GDM1 (cell line): ENCODE results near the gene NKD1.

ENCODE experiments used
- DNase-seq: peaks from one replicate; lab custom pipeline; 2025; lab: John Stamatoyannopoulos, UW

Gene NKD1

DNA sequence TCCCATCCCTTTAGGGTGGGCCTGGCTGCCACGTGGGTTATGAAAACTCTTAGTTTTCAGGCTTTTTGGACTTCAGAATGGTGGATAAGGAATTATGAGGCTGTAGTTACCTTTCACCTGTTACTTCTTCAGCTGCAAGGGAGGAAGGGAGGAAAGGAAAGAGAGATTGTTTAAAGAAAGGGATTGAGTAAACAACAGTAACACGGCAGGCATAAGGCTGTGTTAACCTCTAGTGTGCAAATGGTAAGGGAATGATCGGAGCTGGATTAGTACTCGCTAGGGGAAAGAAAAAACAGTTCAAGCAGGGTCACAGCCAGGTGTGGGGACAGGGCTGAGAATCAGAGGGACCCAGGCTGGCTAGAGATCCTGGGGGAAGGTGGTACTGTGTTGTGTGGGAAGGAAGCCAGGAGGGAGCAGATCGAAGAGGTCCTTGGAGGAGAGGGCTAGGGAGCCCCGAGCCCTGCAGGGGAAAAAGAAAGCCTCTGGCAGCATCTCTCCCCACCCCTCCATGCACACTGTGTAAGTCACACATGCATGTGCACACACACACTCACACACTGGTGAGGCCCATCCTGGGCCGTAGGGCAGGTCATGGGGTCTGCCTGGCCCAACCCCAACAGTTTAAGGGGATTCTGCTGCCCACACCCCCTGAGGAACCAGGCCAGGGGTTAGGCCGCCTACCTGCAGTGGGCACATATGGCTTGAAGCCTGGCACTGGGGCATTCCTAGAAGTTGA, 83.2 kb downstream of the NKD1 start:
- no peak for DNase-seq

DNA sequence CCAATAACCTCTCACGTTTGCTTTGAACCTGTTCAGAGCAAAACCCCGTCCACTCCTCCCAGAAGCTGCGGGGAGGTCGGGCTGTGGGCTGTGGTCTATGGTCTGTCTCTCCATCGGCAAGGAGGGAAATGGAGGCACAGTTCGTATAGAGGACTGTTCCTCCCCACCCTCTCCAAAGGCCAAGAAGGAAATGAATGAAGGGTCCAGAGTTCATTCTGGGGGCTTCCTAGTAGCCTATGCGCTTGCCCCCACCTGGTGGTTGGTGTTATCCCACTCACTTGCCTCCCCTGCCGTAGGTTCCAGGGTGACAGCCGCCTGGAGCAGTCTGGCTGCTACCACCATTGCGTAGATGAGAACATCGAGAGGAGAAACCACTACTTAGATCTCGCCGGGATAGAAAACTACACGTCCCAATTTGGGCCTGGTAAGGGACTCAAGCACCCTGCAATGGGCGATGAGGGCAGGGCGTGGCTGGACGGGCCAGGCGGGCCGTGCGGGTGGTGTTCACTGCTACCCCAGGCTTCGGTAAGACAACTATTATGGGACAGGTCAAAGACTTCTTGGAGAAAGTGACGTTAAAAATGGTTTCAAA, 83.9 kb downstream of the NKD1 start:
- DNase-seq: no peak

DNA sequence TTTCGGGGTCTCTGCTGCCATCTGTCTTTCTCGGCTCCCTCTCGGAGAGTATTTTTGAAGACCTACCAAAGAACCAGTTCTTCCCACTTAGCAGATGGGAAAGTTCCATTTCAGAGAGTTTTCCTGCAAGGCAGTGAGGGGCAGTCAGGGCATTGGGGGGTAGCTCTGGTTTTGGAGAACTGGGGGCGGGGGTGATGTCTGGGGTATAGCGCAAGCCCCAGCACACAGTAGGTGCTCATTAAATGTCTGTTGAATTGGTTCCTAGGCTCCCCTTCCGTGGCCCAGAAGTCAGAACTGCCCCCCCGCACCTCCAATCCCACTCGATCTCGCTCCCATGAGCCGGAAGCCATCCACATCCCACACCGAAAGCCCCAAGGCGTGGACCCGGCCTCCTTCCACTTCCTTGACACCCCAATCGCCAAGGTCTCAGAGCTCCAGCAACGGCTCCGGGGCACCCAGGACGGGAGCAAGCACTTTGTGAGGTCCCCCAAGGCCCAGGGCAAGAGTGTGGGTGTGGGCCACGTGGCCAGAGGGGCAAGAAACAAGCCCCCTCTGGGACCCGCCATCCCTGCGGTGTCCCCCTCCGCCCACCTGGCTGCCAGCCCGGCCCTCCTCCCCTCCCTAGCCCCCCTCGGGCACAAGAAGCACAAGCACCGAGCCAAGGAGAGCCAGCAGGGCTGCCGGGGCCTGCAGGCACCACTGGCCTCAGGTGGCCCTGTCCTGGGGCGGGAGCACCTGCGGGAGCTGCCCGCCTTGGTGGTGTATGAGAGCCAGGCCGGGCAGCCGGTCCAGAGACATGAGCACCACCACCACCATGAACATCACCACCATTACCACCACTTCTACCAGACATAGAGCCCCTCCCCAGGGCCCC, 85.0 kb downstream of the NKD1 start:
- DNase-seq: no peak

DNA sequence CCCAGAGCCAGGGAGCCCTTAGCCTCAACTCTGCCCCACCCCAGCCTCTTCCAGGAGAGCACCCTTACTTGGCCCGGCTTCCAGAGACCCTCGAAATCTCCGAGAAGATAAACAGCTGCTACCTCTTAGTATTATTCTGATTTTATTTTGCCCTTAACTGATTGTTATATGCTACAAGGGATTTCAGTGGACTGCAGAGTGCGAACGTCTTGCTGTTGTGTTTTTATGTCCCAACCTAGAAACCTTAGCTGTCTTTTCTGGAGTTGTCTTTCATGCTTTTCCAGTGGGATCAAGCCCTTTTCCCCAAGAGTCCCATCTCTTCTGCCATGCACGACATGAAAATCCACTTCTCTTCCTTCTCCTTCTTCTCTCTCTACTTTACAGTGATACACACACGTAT, 85.9 kb downstream of the NKD1 start:
- DNase-seq: no peak

DNA sequence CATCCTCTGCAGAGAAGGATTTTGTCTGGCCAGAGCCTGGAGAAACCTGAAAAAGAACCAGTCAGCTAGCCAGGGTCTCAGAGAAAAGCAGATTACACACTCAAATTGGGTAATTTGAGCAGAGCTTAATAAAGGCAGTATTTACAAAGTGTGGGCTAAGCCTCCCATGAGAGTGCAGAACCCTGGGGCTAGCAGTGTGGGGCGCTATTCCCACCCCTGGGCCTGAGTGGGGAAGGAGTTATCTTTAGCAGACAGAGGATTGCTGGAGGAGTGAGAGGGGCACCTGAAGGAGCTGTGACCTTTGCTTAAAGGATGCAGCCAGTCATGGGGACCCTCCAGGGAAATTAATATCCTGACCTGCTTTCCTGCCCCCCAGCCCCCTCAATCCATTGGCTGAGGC, 86.8 kb downstream of the NKD1 start:
- DNase-seq: no peak

DNA sequence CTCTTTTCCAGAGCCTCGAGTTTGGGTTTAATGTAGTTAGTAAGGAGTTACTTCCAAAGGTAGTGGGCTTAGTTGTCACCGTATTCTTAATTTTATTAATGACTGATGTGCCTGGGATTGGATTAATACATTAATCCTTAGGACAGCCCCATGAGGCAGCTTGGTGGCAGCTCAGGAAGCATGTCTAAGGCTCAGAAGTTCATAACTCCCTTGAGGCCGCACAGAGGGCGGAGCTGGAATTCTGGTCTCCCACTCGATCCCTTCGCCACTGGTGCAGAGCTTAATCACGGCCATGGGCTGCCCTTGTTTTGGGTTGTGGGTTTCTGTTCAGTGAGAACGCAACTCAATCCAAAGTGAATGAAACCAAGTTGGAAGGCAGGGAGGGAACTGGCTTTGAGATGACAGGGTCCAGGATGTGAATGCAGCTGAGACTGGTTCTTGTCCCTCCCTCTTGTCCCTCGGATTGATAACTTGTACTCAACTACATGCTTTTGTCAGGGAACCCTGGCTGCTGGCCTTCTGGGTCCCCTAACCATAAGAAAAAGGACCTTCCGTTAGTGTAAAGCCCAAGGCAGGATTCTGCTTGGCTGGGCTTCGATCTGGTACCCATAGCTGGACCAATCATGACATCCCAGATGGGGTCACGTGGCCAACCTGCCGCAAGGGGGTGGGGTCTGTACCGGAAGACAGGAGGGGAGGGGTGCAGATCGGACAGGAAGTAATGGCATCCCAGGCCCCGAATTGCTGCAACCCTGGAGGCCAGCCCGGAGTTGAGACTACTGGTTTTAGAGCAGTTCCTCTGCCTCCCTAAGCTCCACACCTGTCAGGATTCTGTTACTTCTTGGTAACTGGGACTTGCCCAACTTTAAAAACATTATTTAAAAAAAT, 87.6 kb downstream of the NKD1 start:
- DNase-seq: no peak

DNA sequence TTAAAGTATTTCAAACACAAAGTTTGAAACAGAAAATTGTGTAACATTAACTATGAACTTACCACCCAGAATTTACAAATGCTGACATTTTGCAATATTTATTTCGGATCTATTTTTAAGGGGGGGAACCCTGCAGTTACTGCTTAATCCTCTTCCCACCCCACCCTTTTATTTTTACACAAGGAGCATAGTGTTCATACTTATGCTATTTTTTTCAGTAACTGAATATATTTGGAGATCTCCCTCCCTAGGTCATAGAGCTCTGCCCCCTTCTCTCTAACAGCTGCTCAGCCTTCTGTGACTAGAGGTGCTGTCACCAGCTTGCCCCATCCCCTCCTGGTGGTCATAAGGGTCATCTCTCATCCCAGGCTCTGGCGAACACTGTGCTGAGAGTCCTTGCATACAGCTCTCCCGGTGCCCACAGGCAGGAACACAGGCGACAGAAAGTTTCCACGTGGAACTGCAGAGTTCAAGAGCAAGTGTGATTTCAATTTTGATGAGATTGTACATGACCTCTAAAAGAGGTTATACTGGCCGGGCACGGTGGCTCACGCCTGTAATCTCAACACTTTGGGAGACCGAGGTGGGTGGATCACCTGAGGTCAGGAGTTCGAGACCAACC, 88.7 kb downstream of the NKD1 start:
- no peak for DNase-seq

DNA sequence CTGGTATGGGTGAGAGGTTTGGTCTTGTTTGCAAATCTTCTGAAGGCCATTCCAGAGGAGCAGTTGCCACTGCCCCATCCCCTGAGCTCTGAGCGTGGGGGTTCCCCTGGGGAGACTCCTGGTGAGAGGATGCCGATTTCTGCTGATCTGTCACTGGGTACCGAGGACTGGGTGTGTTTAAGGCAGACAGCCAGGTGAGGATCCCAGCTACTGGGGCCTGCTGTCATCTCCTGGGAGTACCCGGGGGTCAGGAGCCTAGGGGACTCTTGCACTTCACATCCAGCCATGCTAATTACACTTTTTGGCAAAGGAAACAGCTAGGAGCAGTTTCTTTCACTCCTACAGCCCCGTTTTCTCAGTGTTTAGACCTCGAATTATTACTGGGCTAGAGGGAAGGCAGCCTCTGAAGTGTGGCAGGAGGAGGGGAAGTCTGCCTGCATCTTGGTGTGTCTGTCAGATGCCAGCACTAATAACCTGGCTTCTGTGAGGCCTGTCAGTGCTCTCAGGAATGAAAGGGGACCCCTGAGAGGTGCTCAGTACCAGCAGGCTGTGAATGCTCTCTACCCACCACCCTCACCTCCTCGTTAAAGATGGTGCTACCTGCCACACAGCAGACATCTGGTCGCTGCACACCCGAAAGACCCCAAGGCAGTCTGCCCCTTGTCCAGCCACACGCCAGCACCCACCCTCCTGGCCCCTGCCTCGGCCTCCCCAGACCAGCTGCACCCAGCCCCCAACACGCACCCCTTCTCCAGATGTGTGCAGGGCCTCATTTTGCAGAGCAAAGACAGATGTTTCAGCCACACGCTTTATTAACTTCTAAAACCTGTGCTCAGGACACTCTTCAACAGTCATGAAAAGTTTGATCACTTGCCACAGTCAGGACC, 89.8 kb downstream of the NKD1 start:
- no peak for DNase-seq

DNA sequence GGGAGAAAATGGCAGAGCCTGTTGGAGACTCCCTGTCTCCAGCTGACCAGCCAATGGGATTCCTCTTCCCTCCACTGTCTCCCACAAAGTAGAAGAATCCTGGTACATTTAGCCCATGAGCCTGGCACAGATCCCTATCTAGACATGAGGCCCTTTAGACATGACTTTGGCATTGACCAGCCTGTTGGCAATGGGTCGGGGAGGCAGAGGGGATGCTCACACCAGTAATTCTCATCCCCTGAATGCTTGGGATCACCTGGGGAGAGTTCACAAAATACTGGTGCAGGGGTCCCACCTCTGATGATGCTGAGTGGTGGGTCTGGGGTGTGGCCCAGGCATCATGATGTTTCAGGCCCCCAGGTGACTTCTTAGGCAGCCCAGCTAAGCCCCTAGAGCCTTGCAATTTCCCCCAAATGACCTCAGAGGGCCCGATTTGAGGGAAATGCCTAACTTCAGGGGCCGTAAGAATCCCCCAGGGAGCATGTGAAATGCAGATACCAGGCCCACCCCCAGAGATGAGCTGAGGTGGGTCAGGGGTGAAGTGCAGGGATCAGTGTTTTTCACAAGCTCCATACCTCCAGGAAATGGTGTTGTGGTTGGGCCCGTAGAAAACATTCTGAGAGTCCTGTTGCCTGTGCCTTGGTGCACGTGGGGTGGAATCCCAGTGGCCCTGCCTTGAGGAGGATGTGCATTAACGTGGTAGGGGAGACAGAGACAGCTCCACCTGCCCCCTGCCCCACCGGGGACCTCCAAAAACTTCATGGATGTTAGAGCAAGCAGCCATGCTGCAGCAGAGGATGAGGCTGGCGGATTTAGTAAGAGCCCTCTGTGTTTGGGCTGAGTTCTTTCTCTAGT, 90.8 kb downstream of the NKD1 start:
- no peak for DNase-seq

DNA sequence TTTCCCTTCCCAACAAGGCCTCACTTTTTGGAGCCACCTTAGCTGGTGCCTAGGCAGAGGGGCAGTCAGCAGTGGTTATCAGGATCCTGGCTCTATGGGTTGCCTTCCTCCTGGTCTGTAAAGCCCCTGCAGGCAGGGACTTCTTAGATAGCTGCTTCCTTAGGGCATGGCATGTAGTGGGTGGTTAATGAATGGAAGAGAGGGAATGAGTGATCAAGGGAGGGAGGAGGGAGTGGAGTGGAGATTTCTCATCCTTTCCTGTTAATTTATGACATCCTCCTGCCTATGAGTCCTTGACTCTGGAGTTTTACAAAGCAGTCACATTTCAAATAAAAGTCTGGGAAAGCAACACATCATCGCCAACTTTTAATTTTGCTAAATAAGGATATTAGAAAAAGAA, 92.2 kb downstream of the NKD1 start:
- DNase-seq: no peak

DNA sequence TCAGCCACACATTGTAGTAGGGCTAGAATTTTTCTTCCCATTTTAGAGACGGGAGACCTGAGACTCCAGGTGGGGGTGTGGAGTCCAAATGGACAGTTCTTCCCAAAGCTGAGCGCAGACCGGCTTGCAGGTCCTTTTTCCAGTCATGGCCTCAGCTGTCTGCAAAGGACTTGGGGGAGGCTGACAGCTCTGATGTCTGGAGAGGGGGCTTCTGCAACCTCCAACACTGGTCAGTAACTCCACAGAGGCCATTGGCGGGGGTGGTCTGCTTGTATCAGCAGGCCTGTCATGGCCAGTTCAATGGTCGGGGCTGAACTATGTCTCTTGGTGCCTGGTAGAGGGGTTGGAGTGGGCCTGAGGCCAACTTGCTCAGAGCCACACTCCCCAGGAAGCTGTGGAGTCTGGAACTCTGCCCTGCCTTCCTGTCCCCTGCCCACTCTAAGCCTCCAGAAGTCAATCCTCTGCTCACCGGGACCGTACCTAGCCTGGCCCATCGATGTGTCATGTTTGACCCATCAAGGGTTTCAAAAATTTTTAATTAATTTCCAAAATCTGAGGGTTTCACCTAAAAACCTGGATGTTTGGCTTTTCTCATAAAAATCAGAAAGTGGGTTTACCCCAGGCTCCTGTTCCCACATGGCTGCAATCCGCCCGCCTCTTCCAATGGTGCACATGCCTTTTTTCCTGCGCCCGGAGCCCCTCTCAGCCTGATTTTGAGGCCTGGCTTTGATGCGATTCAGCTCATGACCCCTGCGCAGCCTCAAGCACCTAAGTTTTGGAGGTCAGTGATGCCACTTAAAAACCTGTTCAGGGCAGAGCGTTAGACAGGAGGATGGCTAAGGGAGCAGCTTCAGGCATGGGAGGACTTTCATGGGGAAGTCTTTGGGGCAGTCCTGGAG, 93.0 kb downstream of the NKD1 start:
- no peak for DNase-seq

DNA sequence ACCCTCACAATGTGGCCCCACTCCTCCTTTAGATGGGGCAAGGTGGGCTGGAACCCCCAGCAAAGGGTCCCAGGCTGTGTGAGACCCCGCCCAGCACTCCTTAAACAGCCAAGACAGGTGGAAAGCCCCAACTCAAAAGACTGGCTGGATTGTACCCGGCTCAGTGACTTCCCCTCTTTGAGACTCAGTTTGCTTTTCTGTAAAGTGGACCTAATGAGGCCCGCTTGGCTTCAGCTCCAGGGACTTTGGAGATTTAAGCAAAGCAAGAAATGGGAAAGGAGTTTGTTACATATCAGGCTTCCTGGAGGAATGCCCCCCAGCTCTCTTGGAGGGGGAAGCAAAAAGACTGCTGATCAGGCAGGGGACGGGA, 93.6 kb downstream of the NKD1 start:
- no peak for DNase-seq

DNA sequence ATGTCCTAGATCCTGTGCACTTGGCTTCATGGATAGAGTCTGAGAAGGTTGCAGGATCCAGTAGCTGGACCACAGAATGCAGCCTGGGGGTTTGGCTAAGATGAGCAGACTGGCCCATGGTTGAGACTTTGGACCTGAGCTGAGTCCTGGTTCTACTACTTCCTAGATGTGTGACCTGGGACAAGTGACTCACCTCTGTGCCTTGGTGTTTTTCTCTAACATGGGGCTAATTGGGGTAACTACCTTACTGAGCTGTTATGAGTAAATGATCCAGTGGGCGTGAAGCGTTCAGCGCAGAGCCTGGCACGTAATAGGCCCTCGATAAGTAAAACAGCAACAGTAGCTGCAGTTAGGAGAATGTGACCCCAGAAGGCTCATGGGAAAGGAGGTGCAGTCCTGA, 94.2 kb downstream of the NKD1 start:
- no peak for DNase-seq

DNA sequence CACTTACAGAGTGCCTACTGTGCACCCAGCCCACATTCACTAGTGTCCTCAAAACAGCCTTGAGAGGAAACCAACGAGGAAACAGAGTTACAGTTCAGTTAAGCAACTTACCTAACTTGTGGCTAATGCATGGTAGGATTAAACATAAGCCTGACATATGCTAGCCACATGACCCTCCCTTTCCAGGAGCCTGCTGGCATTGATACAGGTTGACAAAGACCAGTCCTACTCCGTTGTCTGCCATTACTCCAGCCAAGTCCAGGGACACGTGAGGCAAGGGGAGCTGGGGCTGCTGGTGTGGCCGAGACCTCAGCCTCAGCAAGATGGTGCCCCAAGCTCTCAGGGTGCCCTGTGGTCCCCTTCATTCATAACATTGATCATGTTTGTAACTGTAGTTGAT, 95.0 kb downstream of the NKD1 start:
- no peak for DNase-seq

DNA sequence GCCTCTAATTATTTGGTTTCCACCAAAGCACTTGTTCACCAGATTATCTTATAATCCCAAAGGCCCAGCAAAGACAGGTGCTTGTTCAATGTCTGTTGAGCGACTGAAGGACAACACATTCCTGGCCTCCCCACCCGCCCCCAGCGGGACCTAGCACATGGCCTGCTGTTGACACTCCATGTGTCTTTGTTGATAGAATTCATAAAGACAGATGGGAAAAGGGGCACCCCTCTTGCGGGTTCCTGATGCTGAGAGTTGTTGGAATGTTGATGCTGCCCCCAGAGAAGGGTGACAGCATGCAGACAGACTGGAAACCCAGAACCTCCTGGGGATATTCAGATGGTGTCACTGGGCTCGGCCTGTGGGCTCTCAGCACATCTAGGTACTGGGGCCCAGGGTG, 96.0 kb downstream of the NKD1 start:
- DNase-seq: no peak

DNA sequence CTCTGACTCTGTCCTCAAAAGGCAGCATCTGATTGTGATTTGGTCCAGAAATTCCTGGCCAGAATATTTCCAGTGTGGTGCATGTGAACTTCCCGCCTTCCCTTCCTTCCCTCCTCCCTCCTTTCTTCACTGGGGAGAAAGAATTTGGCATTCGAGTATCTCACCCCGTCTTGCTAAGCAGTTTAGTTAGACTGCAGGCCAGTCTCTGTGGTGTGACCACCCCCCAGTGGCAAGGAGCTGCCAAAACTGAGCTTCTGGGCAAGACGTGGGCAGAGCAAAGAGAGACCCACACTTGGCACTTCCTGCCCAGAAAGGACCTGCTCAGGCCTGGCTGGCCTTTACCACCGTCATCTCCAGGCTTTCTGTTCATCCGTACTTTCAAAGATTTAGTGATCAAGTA, 96.5 kb downstream of the NKD1 start:
- DNase-seq: no peak

DNA sequence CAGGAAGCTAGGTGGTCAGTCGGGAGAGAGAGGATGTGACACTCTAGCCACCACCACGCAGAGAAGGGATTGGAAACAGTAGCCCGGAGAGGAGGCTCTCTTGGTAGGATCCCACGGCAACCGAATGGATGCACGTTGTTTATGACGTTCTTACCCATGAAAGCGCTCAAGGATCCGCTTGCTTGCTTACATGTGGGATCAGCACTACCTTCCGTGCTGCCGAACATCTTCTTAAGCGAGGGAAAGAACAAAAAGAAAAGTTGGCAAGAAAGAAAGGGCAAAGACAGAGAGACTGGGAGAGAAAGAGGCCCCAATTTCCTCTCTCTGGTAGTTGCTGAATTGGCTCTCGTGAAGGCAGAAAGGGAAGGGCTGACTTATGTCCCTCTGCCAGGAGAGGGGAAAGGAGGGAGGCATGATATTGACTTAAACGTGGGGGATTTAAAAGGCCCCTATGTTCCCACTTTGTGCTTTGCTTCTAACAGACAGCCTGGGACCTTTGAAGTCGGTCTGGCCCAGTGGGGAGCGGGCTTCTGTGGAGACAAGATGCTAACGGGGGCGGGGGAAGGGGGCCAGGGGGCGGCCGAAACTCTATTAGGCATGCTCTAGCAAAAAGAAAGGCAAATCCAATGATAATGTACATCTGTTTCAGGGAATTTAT, 97.5 kb downstream of the NKD1 start:
- no peak for DNase-seq

DNA sequence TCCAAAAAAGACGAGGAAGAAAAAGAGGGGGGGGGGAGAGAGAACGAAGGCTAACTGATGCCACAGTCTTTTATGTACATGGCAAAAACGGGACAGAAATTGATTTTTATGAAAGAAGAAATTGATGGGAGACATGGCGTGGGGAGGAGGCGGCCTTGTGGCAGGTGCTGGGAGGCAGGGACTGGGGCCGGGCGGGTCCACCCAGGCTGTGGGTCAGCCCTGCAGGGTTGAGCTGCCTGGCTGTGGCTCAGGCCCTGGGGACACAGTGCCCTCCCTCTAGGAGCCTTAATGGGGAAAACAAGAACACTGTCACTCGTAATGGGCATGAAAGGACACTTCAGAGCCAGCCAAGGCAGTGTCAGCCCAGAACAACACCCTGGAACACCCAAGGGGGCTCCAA, 98.1 kb downstream of the NKD1 start:
- no peak for DNase-seq
